ENCODE results near the gene D2HGDH. TPM values are rescaled to one million over a fixed set of nuclear protein-coding genes. Genes with fewer than 3 reads are reported as not detected.

Gene D2HGDH
- total RNA-seq, 3 donors from 2014 or later = 13.9 to 22.5 (median 18.7) TPM

GRCh38 chr2:241763551-241764274 is 29.3 kb downstream of the D2HGDH start:
- Mint-ChIP-seq H3K9me3 (no peaks in the 10 kb centered on the region), H3K36me3 (ENCODE audit: insufficient read depth) (peaks cover 13% of the 10 kb centered on the region), H3K4me3 (peak overlapping the region; percentile 9), H3K27me3 (ENCODE audit: low read depth) (no peaks in the 10 kb centered on the region), H3K4me1 (ENCODE audit: low read depth) (peaks cover 30% of the 10 kb centered on the region)
- no peak for DNase-seq
- ATAC-seq = peak in 1 of 2 donors; percentile 11

- Mint-ChIP-seq H3K27me3 (ENCODE audit: low read depth) (no peaks in the 10 kb centered on the region), H3K4me3 (no peak overlapping the region), H3K36me3 (ENCODE audit: insufficient read depth) (peaks cover 9% of the 10 kb centered on the region), H3K4me1 (ENCODE audit: low read depth) (peaks cover 27% of the 10 kb centered on the region), H3K9me3 (no peaks in the 10 kb centered on the region)
- no peak for DNase-seq
- no peak for ATAC-seq
These were observed 30.1 kb downstream of the D2HGDH start for GRCh38 chr2:241764275-241765241.

- Mint-ChIP-seq H3K4me3 (no peak overlapping the region), H3K36me3 (ENCODE audit: insufficient read depth) (no peaks in the 10 kb centered on the region), H3K27me3 (ENCODE audit: low read depth) (no peaks in the 10 kb centered on the region), H3K4me1 (ENCODE audit: low read depth) (peaks cover 26% of the 10 kb centered on the region), H3K9me3 (no peaks in the 10 kb centered on the region)
- ATAC-seq = no peak
- DNase-seq = no peak
These were observed 33.2 kb downstream of the D2HGDH start for GRCh38 chr2:241767464-241768250.

GRCh38 chr2:241768251-241768711 is 33.9 kb downstream of the D2HGDH start:
- Mint-ChIP-seq H3K4me1 (ENCODE audit: low read depth) (peaks cover 23% of the 10 kb centered on the region), H3K36me3 (ENCODE audit: insufficient read depth) (no peaks in the 10 kb centered on the region), H3K27me3 (ENCODE audit: low read depth) (no peaks in the 10 kb centered on the region), H3K9me3 (no peaks in the 10 kb centered on the region), H3K4me3 (no peak overlapping the region)
- DNase-seq (no peak), ATAC-seq (no peak)

GRCh38 chr2:241768850-241769249 is 34.4 kb downstream of the D2HGDH start:
- H3K4me3 Mint-ChIP-seq = no peak overlapping the region
- DNase-seq (no peak), ATAC-seq (no peak)
- H3K9me3 Mint-ChIP-seq = no peaks in the 10 kb centered on the region
- peaks cover 19% of the 10 kb centered on the region for H3K4me1 Mint-ChIP-seq (ENCODE audit: low read depth)
- H3K27me3 Mint-ChIP-seq (ENCODE audit: low read depth) = no peaks in the 10 kb centered on the region
- H3K36me3 Mint-ChIP-seq (ENCODE audit: insufficient read depth) = no peaks in the 10 kb centered on the region

- Mint-ChIP-seq H3K27me3 (ENCODE audit: low read depth) (no peaks in the 10 kb centered on the region), H3K36me3 (ENCODE audit: insufficient read depth) (no peaks in the 10 kb centered on the region), H3K9me3 (no peaks in the 10 kb centered on the region), H3K4me1 (ENCODE audit: low read depth) (peaks cover 12% of the 10 kb centered on the region), H3K4me3 (no peak overlapping the region)
- no peak for ATAC-seq
- no peak for DNase-seq
These were observed 35.4 kb downstream of the D2HGDH start for GRCh38 chr2:241769819-241770184.

- DNase-seq (no peak), ATAC-seq (no peak)
- peaks cover 12% of the 10 kb centered on the region for H3K4me1 Mint-ChIP-seq (ENCODE audit: low read depth)
- no peaks in the 10 kb centered on the region for H3K36me3 Mint-ChIP-seq (ENCODE audit: insufficient read depth)
- no peaks in the 10 kb centered on the region for H3K9me3 Mint-ChIP-seq
- H3K27me3 Mint-ChIP-seq (ENCODE audit: low read depth) = no peaks in the 10 kb centered on the region
- H3K4me3 Mint-ChIP-seq = no peak overlapping the region
These were observed 35.9 kb downstream of the D2HGDH start for GRCh38 chr2:241770185-241770935.

GRCh38 chr2:241770936-241771285 is 36.5 kb downstream of the D2HGDH start:
- Mint-ChIP-seq H3K4me3 (no peak overlapping the region), H3K4me1 (ENCODE audit: low read depth) (peaks cover 12% of the 10 kb centered on the region), H3K27me3 (ENCODE audit: low read depth) (no peaks in the 10 kb centered on the region), H3K9me3 (no peaks in the 10 kb centered on the region), H3K36me3 (ENCODE audit: insufficient read depth) (no peaks in the 10 kb centered on the region)
- DNase-seq (no peak), ATAC-seq (no peak)

GRCh38 chr2:241771286-241772062 is 37.0 kb downstream of the D2HGDH start:
- H3K27me3 Mint-ChIP-seq (ENCODE audit: low read depth) = no peaks in the 10 kb centered on the region
- DNase-seq = no peak
- no peak for ATAC-seq
- H3K4me3 Mint-ChIP-seq = peak overlapping the region; percentile 48
- H3K4me1 Mint-ChIP-seq (ENCODE audit: low read depth) = peaks cover 12% of the 10 kb centered on the region
- no peaks in the 10 kb centered on the region for H3K9me3 Mint-ChIP-seq
- no peaks in the 10 kb centered on the region for H3K36me3 Mint-ChIP-seq (ENCODE audit: insufficient read depth)

GRCh38 chr2:241772063-241772499 is 37.7 kb downstream of the D2HGDH start:
- Mint-ChIP-seq H3K4me3 (peak overlapping the region; percentile 48), H3K27me3 (ENCODE audit: low read depth) (no peaks in the 10 kb centered on the region)
- ATAC-seq = peak in 1 of 2 donors; percentile 22

GRCh38 chr2:241773511-241774418 is 39.3 kb downstream of the D2HGDH start:
- H3K9me3 Mint-ChIP-seq = no peaks in the 10 kb centered on the region
- no peak overlapping the region for H3K4me3 Mint-ChIP-seq
- no peak for ATAC-seq
- no peaks in the 10 kb centered on the region for H3K36me3 Mint-ChIP-seq (ENCODE audit: insufficient read depth)
- H3K27me3 Mint-ChIP-seq (ENCODE audit: low read depth) = no peaks in the 10 kb centered on the region
- H3K4me1 Mint-ChIP-seq (ENCODE audit: low read depth) = peaks cover 12% of the 10 kb centered on the region
- no peak for DNase-seq

More at GRCh38 chr2:241772063-241772499, 37.7 kb downstream of the D2HGDH start:
- H3K9me3 Mint-ChIP-seq = no peaks in the 10 kb centered on the region
- H3K36me3 Mint-ChIP-seq (ENCODE audit: insufficient read depth) = no peaks in the 10 kb centered on the region
- no peak for DNase-seq
- peaks cover 12% of the 10 kb centered on the region for H3K4me1 Mint-ChIP-seq (ENCODE audit: low read depth)
